H9 (cell line): ENCODE measurements around the gene TPGS1. TPM values are rescaled to one million over a fixed set of nuclear protein-coding genes. Genes with fewer than 3 reads are reported as not detected.

Source experiments
- DNase-seq: peaks from one replicate; pipeline ENCODE4 v3.0.0-alpha.2; 2017
- H2AFZ ChIP-seq: one replicate; pipeline ENCODE4 v1.6.1; 2013; ENCODE audit warnings: mild to moderate bottlenecking, low read length, control low read depth, moderate library complexity
- H2AK5ac ChIP-seq: 2 replicates; pipeline ENCODE4 v1.6.1; 2013; ENCODE audit warnings: low read length, control low read depth, mixed read lengths; ENCODE audit not compliant: insufficient read length
- H2BK120ac ChIP-seq: one replicate; pipeline ENCODE4 v1.6.1; 2013; ENCODE audit warnings: low read depth, mild to moderate bottlenecking, low read length, control low read depth, inconsistent platforms; ENCODE audit not compliant: poor library complexity, severe bottlenecking
- H2BK12ac ChIP-seq: 2 replicates; pipeline ENCODE4 v1.6.1; 2013; ENCODE audit warnings: low read length, control low read depth, mixed read lengths, low read depth; ENCODE audit not compliant: insufficient read length
- H2BK15ac ChIP-seq: 2 replicates; pipeline ENCODE4 v1.6.1; 2013; ENCODE audit warnings: low read depth, low read length, control low read depth
- H2BK20ac ChIP-seq: one replicate; pipeline ENCODE4 v1.6.1; 2013; ENCODE audit warnings: low read depth, mild to moderate bottlenecking, low read length, control low read depth, inconsistent platforms; ENCODE audit not compliant: poor library complexity, severe bottlenecking
- H2BK5ac ChIP-seq: 2 replicates; pipeline ENCODE4 v1.6.1; 2013; ENCODE audit warnings: low read length, control low read depth, mixed read lengths; ENCODE audit not compliant: insufficient read length
- H3K14ac ChIP-seq: 2 replicates; pipeline ENCODE4 v1.6.1; 2013; ENCODE audit warnings: low read length, control low read depth; ENCODE audit not compliant: insufficient read depth
- H3K18ac ChIP-seq: 2 replicates; pipeline ENCODE4 v1.6.1; 2013; ENCODE audit warnings: low read depth, mild to moderate bottlenecking, mixed read lengths, low read length, control low read depth; ENCODE audit not compliant: insufficient read length
- H3K23ac ChIP-seq: 2 replicates; pipeline ENCODE4 v1.6.1; 2013; ENCODE audit warnings: low read length, control low read depth, mixed read lengths, low read depth; ENCODE audit not compliant: insufficient read length
- H3K23me2 ChIP-seq: 2 replicates; pipeline ENCODE4 v1.6.1; 2013; ENCODE audit warnings: low read depth, mild to moderate bottlenecking, mixed read lengths, low read length, control low read depth; ENCODE audit not compliant: insufficient read length, poor library complexity, severe bottlenecking
- H3K27ac ChIP-seq: 2 replicates; pipeline ENCODE4 v1.5.1; 2013; ENCODE audit warnings: low read length, control low read depth, mixed read lengths, low read depth; ENCODE audit not compliant: insufficient read length
- H3K27me3 ChIP-seq: 2 replicates; pipeline ENCODE4 v1.6.1; 2013; ENCODE audit warnings: low read length, control low read depth, inconsistent platforms; ENCODE audit not compliant: insufficient read depth
- H3K4ac ChIP-seq: 2 replicates; pipeline ENCODE4 v1.6.1; 2013; ENCODE audit warnings: low read depth, mild to moderate bottlenecking, control low read depth, inconsistent platforms, low read length, moderate library complexity
- H3K4me1 ChIP-seq: 2 replicates; pipeline ENCODE4 v1.6.1; 2013; ENCODE audit warnings: low read length, control low read depth, inconsistent platforms; ENCODE audit not compliant: insufficient read depth
- H3K4me2 ChIP-seq: 2 replicates; pipeline ENCODE4 v1.6.1; 2013; ENCODE audit warnings: low read length, control low read depth, mixed read lengths; ENCODE audit not compliant: insufficient read length, insufficient read depth
- H3K56ac ChIP-seq: 2 replicates; pipeline ENCODE4 v1.6.1; 2013; ENCODE audit warnings: low read depth, mild to moderate bottlenecking, mixed read lengths, low read length, control low read depth; ENCODE audit not compliant: insufficient read length
- H3K79me1 ChIP-seq: 2 replicates; pipeline ENCODE4 v1.6.1; 2013; ENCODE audit warnings: low read depth, mild to moderate bottlenecking, moderate library complexity, low read length, control low read depth, inconsistent platforms; ENCODE audit not compliant: insufficient read depth, poor library complexity, severe bottlenecking
- H3K79me2 ChIP-seq: 2 replicates; pipeline ENCODE4 v1.6.1; 2013; ENCODE audit warnings: low read length, control low read depth, inconsistent platforms; ENCODE audit not compliant: insufficient read depth
- H3K9ac ChIP-seq: 2 replicates; pipeline ENCODE4 v1.6.1; 2013; ENCODE audit warnings: low read length, control low read depth, mixed read lengths; ENCODE audit not compliant: insufficient read length; ENCODE audit errors: extremely low read depth
- H3K9me3 ChIP-seq: one replicate; pipeline ENCODE4 v1.6.1; 2013; ENCODE audit warnings: low read depth, low read length, inconsistent platforms; ENCODE audit not compliant: control insufficient read depth
- H3T11ph ChIP-seq: one replicate; pipeline ENCODE4 v1.6.1; 2013; ENCODE audit warnings: mild to moderate bottlenecking, low read length, control low read depth, inconsistent platforms
- H4K20me1 ChIP-seq: one replicate; pipeline ENCODE4 v1.6.1; 2013; ENCODE audit not compliant: control insufficient read depth, insufficient read length, insufficient read depth
- H4K5ac ChIP-seq: 2 replicates; pipeline ENCODE4 v1.6.1; 2013; ENCODE audit warnings: low read depth, mild to moderate bottlenecking, mixed read lengths, low read length, control low read depth; ENCODE audit not compliant: insufficient read length
- H4K8ac ChIP-seq: replicated peaks from 2 replicates; pipeline ENCODE4 v1.6.1; 2013; ENCODE audit warnings: low read length, control low read depth, mixed read lengths, low read depth; ENCODE audit not compliant: insufficient read length
- H4K91ac ChIP-seq: 2 replicates; pipeline ENCODE4 v1.6.1; 2013; ENCODE audit warnings: low read depth, mild to moderate bottlenecking, moderate library complexity, mixed read lengths, low read length, control low read depth; ENCODE audit not compliant: insufficient read length
- H3K27ac Mint-ChIP-seq, 3 experiments: 2 replicates in 2 of 3; 3 replicates in 1 of 3; pipeline ENCODE4 v1.8.0; 2020 to 2021; ENCODE audit warnings: mixed read lengths in 3 of 3, mild to moderate bottlenecking in 1 of 3, moderate library complexity in 1 of 3
- H3K27me3 Mint-ChIP-seq: 2 replicates; pipeline ENCODE4 v1.8.0; 2021; ENCODE audit warnings: low read depth, mild to moderate bottlenecking, moderate library complexity, mixed read lengths
- H3K36me3 Mint-ChIP-seq, 3 experiments: 2 replicates in 2 of 3; 3 replicates in 1 of 3; pipeline ENCODE4 v1.8.0; 2020 to 2021; ENCODE audit warnings: low read depth in 3 of 3, mixed read lengths in 3 of 3; ENCODE audit not compliant: insufficient read depth in 1 of 3
- H3K4me1 Mint-ChIP-seq, 2 experiments: 2 replicates each; pipeline ENCODE4 v1.8.0; 2020; ENCODE audit warnings: mixed read lengths in 2 of 2
- H3K4me3 Mint-ChIP-seq, 2 experiments: 2 replicates in 1 of 2; 3 replicates in 1 of 2; pipeline ENCODE4 v1.8.0; 2020 to 2021; ENCODE audit warnings: mild to moderate bottlenecking in 2 of 2, mixed read lengths in 2 of 2, moderate library complexity in 1 of 2
- H3K9me3 Mint-ChIP-seq, 2 experiments: 2 replicates in 1 of 2; 3 replicates in 1 of 2; pipeline ENCODE4 v1.8.0; 2020; ENCODE audit warnings: mild to moderate bottlenecking in 2 of 2, mixed read lengths in 2 of 2, moderate library complexity in 1 of 2
- WGBS: extraction: QIAGEN DNeasy Blood & Tissue Kit; methylation state at CpG from one replicate; pipeline ENCODE4 v1.1.7; 2013; ENCODE audit warnings: missing lambda C conversion rate, low lambda C conversion rate, mixed read lengths; ENCODE audit not compliant: insufficient read length; ENCODE audit errors: extremely low coverage; 5-methylcytosine and 5-hydroxymethylcytosine counted together
- total RNA-seq: library from RNA; stranded (reverse); gene quantifications from 2 replicates; pipeline ENCODE4 v1.2.1, GENCODE V29; 2021
- TF ChIP-seq, protein P1 (sequence below): fragments of 200-600 bp; sonication (generic); conservative IDR thresholded peaks from 3 replicates; pipeline ENCODE4 v1.8.0; 2021; ENCODE audit warnings: antibody characterized with exemption, mild to moderate bottlenecking

TPGS1 gene
- total RNA-seq, 1 experiment from 2014 or later = 7.4 TPM

GRCh38 chr19:492091-492531 is 15.2 kb upstream of the TPGS1 start:
- no peak overlapping the region for H3K14ac ChIP-seq
- no peaks in the 10 kb centered on the region for H3K79me1 ChIP-seq
- no peak overlapping the region for H2BK15ac ChIP-seq
- no peak overlapping the region for H2AK5ac ChIP-seq
- Mint-ChIP-seq H3K4me3 (no peak overlapping the region), H3K4me1 (peaks cover 2 to 17% of the 10 kb centered on the region in 2 experiments; a peak in 3 of 4 replicates), H3K27ac (no peak overlapping the region), H3K36me3 (no peaks in the 10 kb centered on the region), H3K27me3 (peaks cover 16% of the 10 kb centered on the region), H3K9me3 (peaks cover 3 to 4% of the 10 kb centered on the region in 2 experiments; a peak in 2 of 5 replicates)
- no peak overlapping the region for H3K23ac ChIP-seq
- no peak overlapping the region for H4K8ac ChIP-seq
- H3K27ac ChIP-seq = no peak overlapping the region
- no peaks in the 10 kb centered on the region for H4K20me1 ChIP-seq
- H3K27me3 ChIP-seq = no peaks in the 10 kb centered on the region
- no peak overlapping the region for H3K18ac ChIP-seq
- WGBS = no CpG with 5 or more reads among the region's 19 CpGs
- no peak overlapping the region for H2BK5ac ChIP-seq
- no peak overlapping the region for H4K91ac ChIP-seq
- no peak overlapping the region for H3K9ac ChIP-seq
- no peak overlapping the region for H3K4ac ChIP-seq
- peak; percentile 59 for DNase-seq
- H3K79me2 ChIP-seq = no peaks in the 10 kb centered on the region
- H3K56ac ChIP-seq = no peak overlapping the region
- no peak overlapping the region for H2BK20ac ChIP-seq
- H3K4me2 ChIP-seq = no peak overlapping the region
- no peaks in the 10 kb centered on the region for H3K4me1 ChIP-seq
- H3K9me3 ChIP-seq = no peaks in the 10 kb centered on the region
- H2BK120ac ChIP-seq = no peak overlapping the region
- peaks cover 4% of the 10 kb centered on the region for H3K23me2 ChIP-seq
- no peak overlapping the region for H2BK12ac ChIP-seq
- no peak overlapping the region for H2AFZ ChIP-seq
- H3T11ph ChIP-seq = no peak overlapping the region
- no peak overlapping the region for H4K5ac ChIP-seq
- TF ChIP-seq, protein P1, sequence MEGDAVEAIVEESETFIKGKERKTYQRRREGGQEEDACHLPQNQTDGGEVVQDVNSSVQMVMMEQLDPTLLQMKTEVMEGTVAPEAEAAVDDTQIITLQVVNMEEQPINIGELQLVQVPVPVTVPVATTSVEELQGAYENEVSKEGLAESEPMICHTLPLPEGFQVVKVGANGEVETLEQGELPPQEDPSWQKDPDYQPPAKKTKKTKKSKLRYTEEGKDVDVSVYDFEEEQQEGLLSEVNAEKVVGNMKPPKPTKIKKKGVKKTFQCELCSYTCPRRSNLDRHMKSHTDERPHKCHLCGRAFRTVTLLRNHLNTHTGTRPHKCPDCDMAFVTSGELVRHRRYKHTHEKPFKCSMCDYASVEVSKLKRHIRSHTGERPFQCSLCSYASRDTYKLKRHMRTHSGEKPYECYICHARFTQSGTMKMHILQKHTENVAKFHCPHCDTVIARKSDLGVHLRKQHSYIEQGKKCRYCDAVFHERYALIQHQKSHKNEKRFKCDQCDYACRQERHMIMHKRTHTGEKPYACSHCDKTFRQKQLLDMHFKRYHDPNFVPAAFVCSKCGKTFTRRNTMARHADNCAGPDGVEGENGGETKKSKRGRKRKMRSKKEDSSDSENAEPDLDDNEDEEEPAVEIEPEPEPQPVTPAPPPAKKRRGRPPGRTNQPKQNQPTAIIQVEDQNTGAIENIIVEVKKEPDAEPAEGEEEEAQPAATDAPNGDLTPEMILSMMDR = no peak
